Endodermal cell (in vitro differentiated cells): ENCODE measurements around the gene OR2A25. TPM values are rescaled to one million over a fixed set of nuclear protein-coding genes. Genes with fewer than 3 reads are reported as not detected.
"Not testable (repeated sequence)": the region's sequence is repeated elsewhere in the genome, so short reads cannot be mapped to it uniquely, and the experiment has no call there.

Experiments
- DNase-seq: peaks from one replicate; pipeline ENCODE4 v3.0.0-alpha.2; 2017
- H3K27ac ChIP-seq: 2 replicates; pipeline ENCODE4 v1.5.1; 2013; ENCODE audit warnings: mild to moderate bottlenecking, low read depth, low read length, moderate library complexity
- H3K27me3 ChIP-seq: 2 replicates; pipeline ENCODE4 v1.6.1; 2013; ENCODE audit warnings: mild to moderate bottlenecking, low read length, moderate library complexity; ENCODE audit not compliant: insufficient read depth, control insufficient read depth, poor library complexity, severe bottlenecking
- H3K36me3 ChIP-seq: 2 replicates; pipeline ENCODE4 v1.7.0; 2013; ENCODE audit warnings: mild to moderate bottlenecking, low read length, moderate library complexity; ENCODE audit not compliant: control insufficient read depth, insufficient read depth
- H3K4me1 ChIP-seq: one replicate; pipeline ENCODE4 v1.7.0; 2013; ENCODE audit warnings: low read length; ENCODE audit not compliant: control insufficient read depth, insufficient read depth
- H3K4me3 ChIP-seq: 2 replicates; pipeline ENCODE4 v1.5.1; 2013; ENCODE audit warnings: mild to moderate bottlenecking, low read length, moderate library complexity
- H3K9ac ChIP-seq: 2 replicates; pipeline ENCODE4 v1.6.1; 2013; ENCODE audit warnings: mild to moderate bottlenecking, low read length, moderate library complexity; ENCODE audit not compliant: poor library complexity, severe bottlenecking; ENCODE audit errors: extremely low read depth
- H3K9me3 ChIP-seq: 2 replicates; pipeline ENCODE4 v1.6.1; 2013; ENCODE audit warnings: mild to moderate bottlenecking, low read length, moderate library complexity; ENCODE audit not compliant: control insufficient read depth
- H3K27ac Mint-ChIP-seq: 2 replicates; pipeline ENCODE4 v1.8.0; 2020; ENCODE audit warnings: mixed read lengths
- H3K27me3 Mint-ChIP-seq: 2 replicates; pipeline ENCODE4 v1.8.0; 2021; ENCODE audit warnings: mild to moderate bottlenecking, mixed read lengths; ENCODE audit not compliant: insufficient read depth
- H3K36me3 Mint-ChIP-seq: 2 replicates; pipeline ENCODE4 v1.8.0; 2020; ENCODE audit warnings: low read depth, mixed read lengths
- H3K4me1 Mint-ChIP-seq: 2 replicates; pipeline ENCODE4 v1.8.0; 2020; ENCODE audit warnings: mixed read lengths
- H3K4me3 Mint-ChIP-seq: 2 replicates; pipeline ENCODE4 v1.8.0; 2020; ENCODE audit warnings: mild to moderate bottlenecking, moderate library complexity, mixed read lengths
- H3K9me3 Mint-ChIP-seq: 2 replicates; pipeline ENCODE4 v1.8.0; 2020; ENCODE audit warnings: mild to moderate bottlenecking, mixed read lengths
- WGBS, 2 experiments: methylation state at CpG; one replicate each; pipeline versions ENCODE4 v1.1.5 to v1.1.7; 2013; ENCODE audit warnings: missing lambda C conversion rate in 2 of 2, mixed read lengths in 1 of 2; ENCODE audit not compliant: insufficient coverage in 1 of 2, insufficient read length in 1 of 2; 5-methylcytosine and 5-hydroxymethylcytosine counted together
- total RNA-seq, 2 donors: library from RNA; stranded (reverse); fragmentation: NEBNext Ultra II Directional in 1 of 2; extraction: Animal tissue kit (Norgen Biotek cat#: 25700) in 1 of 2; gene quantifications; 2 replicates in 1 of 2; 3 replicates in 1 of 2; pipeline ENCODE4 v1.2.1, GENCODE V29; 2021
- TF ChIP-seq, protein P1 (sequence below): fragments of 200-600 bp; sonication (generic); conservative IDR thresholded peaks from 2 replicates; pipeline ENCODE4 v1.5.0; 2021; ENCODE audit warnings: antibody characterized with exemption, mild to moderate bottlenecking

Gene OR2A25
- total RNA-seq, 2 donors from 2014 or later: not detected

DNA sequence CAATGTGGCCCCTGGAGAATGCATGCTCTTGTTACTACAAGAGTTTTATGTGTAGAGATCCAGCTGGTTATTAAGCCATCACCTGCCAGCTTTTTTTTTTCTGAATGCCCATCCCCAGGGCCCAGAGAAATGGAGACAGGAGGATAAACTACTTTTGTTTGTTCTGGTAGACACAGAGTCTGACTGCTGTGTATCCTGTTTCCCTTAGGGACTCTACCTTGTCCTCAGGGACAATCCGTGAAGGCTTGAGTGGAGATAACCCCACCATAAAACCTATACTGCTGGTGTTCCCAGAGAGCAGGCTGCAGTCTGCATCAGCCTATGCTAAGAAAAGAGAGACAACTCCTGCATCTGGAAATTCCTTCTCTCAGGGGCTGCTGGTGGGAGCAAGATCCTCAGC, 21.0 kb upstream of the OR2A25 start, which contains the start of gene OR2A5:
Gene OR2A5, plus strand, starts transcription at position 301 of the 400 bp plus-strand sequence. CDS start 1,454 bp downstream, outside the sequence.
- no peak within 1 kb of the TSS for H3K4me3 Mint-ChIP-seq
- Histone ChIP-seq H3K9me3 (no peaks in the 10 kb centered on the region), H3K27me3 (no peaks in the 10 kb centered on the region), H3K4me3 (no peak within 1 kb of the TSS), H3K9ac (no peak within 1 kb of the TSS), H3K27ac (no peak within 1 kb of the TSS), H3K36me3 (no peaks in the 10 kb centered on the region), H3K4me1 (no peaks in the 10 kb centered on the region)
- no peaks in the 10 kb centered on the region for H3K4me1 Mint-ChIP-seq
- no peak within 1 kb of the TSS for H3K27ac Mint-ChIP-seq
- TF ChIP-seq, protein P1, sequence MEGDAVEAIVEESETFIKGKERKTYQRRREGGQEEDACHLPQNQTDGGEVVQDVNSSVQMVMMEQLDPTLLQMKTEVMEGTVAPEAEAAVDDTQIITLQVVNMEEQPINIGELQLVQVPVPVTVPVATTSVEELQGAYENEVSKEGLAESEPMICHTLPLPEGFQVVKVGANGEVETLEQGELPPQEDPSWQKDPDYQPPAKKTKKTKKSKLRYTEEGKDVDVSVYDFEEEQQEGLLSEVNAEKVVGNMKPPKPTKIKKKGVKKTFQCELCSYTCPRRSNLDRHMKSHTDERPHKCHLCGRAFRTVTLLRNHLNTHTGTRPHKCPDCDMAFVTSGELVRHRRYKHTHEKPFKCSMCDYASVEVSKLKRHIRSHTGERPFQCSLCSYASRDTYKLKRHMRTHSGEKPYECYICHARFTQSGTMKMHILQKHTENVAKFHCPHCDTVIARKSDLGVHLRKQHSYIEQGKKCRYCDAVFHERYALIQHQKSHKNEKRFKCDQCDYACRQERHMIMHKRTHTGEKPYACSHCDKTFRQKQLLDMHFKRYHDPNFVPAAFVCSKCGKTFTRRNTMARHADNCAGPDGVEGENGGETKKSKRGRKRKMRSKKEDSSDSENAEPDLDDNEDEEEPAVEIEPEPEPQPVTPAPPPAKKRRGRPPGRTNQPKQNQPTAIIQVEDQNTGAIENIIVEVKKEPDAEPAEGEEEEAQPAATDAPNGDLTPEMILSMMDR: no peak
- H3K27me3 Mint-ChIP-seq: no peaks in the 10 kb centered on the region
- WGBS, 2 experiments: 88% methylated on average over 1 of the region's 1 CpG; no CpG with 5 or more reads in 1 of the 2 experiments
- no peaks in the 10 kb centered on the region for H3K36me3 Mint-ChIP-seq
- DNase-seq: no peak
- no peaks in the 10 kb centered on the region for H3K9me3 Mint-ChIP-seq

DNA sequence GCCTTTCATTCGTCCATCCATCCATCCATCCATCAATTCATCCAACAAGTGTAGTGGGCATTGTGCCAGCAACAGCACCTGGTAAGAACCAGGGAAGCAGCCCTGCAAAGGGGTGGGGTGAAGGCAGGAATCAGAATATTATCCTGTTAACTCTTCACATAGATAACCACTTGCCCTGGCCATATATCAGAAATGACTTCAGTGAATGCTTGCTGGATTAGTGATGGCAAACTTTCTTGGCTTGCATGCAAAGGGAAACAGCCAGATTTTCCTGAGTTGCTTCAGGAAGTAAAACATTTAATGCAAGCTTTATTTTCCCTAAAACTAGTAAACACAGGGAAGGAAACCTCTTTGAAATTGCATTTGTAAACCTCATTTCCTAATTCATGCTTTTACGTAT, 20.1 kb upstream of the OR2A25 start:
- 50% methylated on average over 2 of the region's 2 CpGs; no CpG with 5 or more reads in 1 of the 2 experiments for WGBS, 2 experiments
- H3K9ac ChIP-seq: no peak overlapping the region
- no peak for DNase-seq
- Mint-ChIP-seq H3K27me3 (no peaks in the 10 kb centered on the region), H3K4me1 (no peaks in the 10 kb centered on the region), H3K36me3 (no peaks in the 10 kb centered on the region), H3K4me3 (no peak overlapping the region), H3K9me3 (no peaks in the 10 kb centered on the region), H3K27ac (no peak overlapping the region)
- H3K4me1 ChIP-seq: no peaks in the 10 kb centered on the region
- TF ChIP-seq, protein P1: no peak
- H3K27me3 ChIP-seq: no peaks in the 10 kb centered on the region
- H3K36me3 ChIP-seq: no peaks in the 10 kb centered on the region
- H3K4me3 ChIP-seq: no peak overlapping the region
- H3K9me3 ChIP-seq: no peaks in the 10 kb centered on the region
- H3K27ac ChIP-seq: no peak overlapping the region

DNA sequence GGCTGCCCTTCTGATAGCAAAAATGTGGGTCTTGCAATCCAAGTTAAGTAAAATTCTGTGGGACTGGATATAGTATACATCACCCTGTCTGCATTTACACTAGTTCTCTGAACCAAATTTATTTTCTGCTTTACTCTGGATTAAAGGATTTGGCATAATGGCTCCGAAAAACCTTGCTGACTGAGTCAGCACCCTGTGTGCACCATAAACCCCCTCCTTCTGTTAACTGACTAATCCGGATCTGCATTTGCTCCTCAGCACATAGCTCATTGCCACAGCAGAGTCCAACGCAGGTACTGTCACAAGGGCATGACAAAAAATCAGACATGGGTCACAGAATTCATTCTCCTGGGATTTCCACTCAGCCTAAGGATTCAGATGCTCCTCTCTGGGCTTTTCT, 19.5 kb upstream of the OR2A25 start:
- Mint-ChIP-seq H3K4me3 (no peak overlapping the region), H3K27me3 (no peaks in the 10 kb centered on the region)

DNA sequence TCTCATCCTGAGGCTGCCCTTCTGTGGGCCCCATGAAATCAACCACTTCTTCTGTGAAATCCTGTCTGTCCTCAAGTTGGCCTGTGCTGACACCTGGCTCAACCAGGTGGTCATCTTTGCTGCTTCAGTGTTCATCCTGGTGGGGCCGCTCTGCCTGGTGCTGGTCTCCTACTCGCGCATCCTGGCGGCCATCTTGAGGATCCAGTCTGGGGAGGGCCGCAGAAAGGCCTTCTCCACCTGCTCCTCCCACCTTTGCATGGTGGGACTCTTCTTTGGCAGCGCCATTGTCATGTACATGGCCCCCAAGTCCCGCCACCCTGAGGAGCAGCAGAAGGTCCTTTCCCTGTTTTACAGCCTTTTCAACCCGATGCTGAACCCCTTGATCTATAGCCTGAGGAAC, 18.7 kb upstream of the OR2A25 start:
- H3K4me3 Mint-ChIP-seq, H3K27me3 Mint-ChIP-seq, H3K4me3 ChIP-seq, H3K36me3 Mint-ChIP-seq, H3K4me1 Mint-ChIP-seq, H3K9me3 ChIP-seq, H3K9ac ChIP-seq, H3K27me3 ChIP-seq, H3K27ac Mint-ChIP-seq, DNase-seq, H3K27ac ChIP-seq, H3K36me3 ChIP-seq, H3K9me3 Mint-ChIP-seq, H3K4me1 ChIP-seq: not testable (repeated sequence)
- 93 to 96% methylated on average over 5 to 8 of the region's 8 CpGs for WGBS, 2 experiments

More for the DNA sequence above, 19.5 kb upstream of the OR2A25 start:
- Histone ChIP-seq H3K27me3 (no peaks in the 10 kb centered on the region), H3K9me3 (no peaks in the 10 kb centered on the region), H3K4me1 (no peaks in the 10 kb centered on the region), H3K36me3 (no peaks in the 10 kb centered on the region), H3K4me3 (no peak overlapping the region), H3K27ac (no peak overlapping the region), H3K9ac (no peak overlapping the region)
- Mint-ChIP-seq H3K4me1 (no peaks in the 10 kb centered on the region), H3K9me3 (no peaks in the 10 kb centered on the region), H3K27ac (no peak overlapping the region), H3K36me3 (no peaks in the 10 kb centered on the region)
- DNase-seq: no peak
- 82 to 84% methylated on average over 3 of the region's 3 CpGs for WGBS, 2 experiments
- TF ChIP-seq, protein P1: no peak
